ENCODE data around the gene SSC4D. TPM values are rescaled to one million over a fixed set of nuclear protein-coding genes. Genes with fewer than 3 reads are reported as not detected.

SSC4D gene
- total and polyA plus RNA-seq, 2 of the 8 experiments (the other 6 are each of a cell fraction or from before 2014, with no cell fraction given) = 11.8 to 27.5 TPM

DNA sequence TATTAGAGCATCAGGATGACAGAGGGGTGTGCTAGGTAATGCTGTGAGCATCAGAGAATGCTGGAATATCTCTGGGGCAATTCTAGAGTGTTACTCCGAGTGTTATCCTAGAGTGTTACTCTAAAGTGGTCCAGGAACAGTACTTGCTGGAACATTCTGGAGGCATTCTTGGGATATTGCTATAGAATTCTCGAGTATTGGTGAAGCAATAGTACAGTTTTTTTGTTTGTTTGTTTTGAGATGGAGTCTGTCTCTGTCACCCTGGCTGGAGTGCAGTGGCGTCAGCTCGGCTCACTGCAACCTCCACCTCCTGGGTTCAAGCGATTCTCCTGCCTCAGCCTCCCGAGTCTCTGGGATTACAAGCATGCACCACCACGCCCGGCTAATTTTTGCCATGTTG is 12.6 kb downstream of the SSC4D start:
- Histone ChIP-seq H3K27ac (ENCODE audit: low read depth, low read length) (no peak overlapping the region), H3K4me1 (replicated peaks in 1 of 4; ENCODE audit: control insufficient read depth in 3 of 4, insufficient read depth in 4 of 4, low read length in 3 of 4) (peaks cover 8 to 13% (median 9%) of the 10 kb centered on the region in 4 experiments; a peak in 6 of 7 replicates), H2BK12ac (ENCODE audit: low read depth, low read length) (no peak overlapping the region), H3K36me3 (ENCODE audit: control insufficient read depth in 2 of 4, insufficient read depth in 4 of 4, low read length in 3 of 4) (no peaks in the 10 kb centered on the region), H4K91ac (replicated peaks; ENCODE audit: insufficient read length, low read length) (no peak overlapping the region), H4K20me1 (replicated peaks in 1 of 2; ENCODE audit: control insufficient read depth in 1 of 2, insufficient read depth in 2 of 2, low read length in 2 of 2) (no peaks in the 10 kb centered on the region), H3K18ac (ENCODE audit: extremely low read depth, low read length) (no peak overlapping the region), H3K27me3 (replicated peaks in 1 of 4; ENCODE audit: control insufficient read depth in 3 of 4, extremely low read depth in 1 of 4, insufficient read depth in 3 of 4, low read length in 3 of 4) (peaks cover 0 to 4% (median 2%) of the 10 kb centered on the region in 4 experiments; a peak in 2 of 7 replicates), H3K79me1 (ENCODE audit: low read depth, low read length) (no peaks in the 10 kb centered on the region), H3K23me2 (ENCODE audit: low read depth, low read length) (peaks cover 6% of the 10 kb centered on the region), H2AFZ (ENCODE audit: low read length) (no peak overlapping the region), H2BK20ac (ENCODE audit: low read length) (no peak overlapping the region), H3K56ac (replicated peaks; ENCODE audit: insufficient read length, low read depth, low read length) (no peak overlapping the region), H3K4me3 (ENCODE audit: extremely low read depth in 1 of 4, insufficient read depth in 2 of 4, low read depth in 3 of 4, low read length in 4 of 4) (no peak overlapping the region), H3K9ac (replicated peaks in 1 of 4; ENCODE audit: extremely low read depth in 1 of 4, low read depth in 3 of 4, low read length in 3 of 4) (no peak overlapping the region), H4K5ac (ENCODE audit: insufficient read length, low read depth, low read length) (no peak overlapping the region), H3K79me2 (ENCODE audit: control insufficient read depth in 1 of 2, insufficient read depth in 2 of 2, low read length in 2 of 2) (no peaks in the 10 kb centered on the region), H3K14ac (ENCODE audit: insufficient read length) (no peak overlapping the region), H2AK5ac (ENCODE audit: low read depth, low read length) (no peak overlapping the region), H2BK15ac (ENCODE audit: low read length) (0 out of 2 replicates have a peak overlapping the region, but pooled peaks have one; percentile 16), H2BK5ac (ENCODE audit: low read depth, low read length) (no peak overlapping the region), H3K9me3 (ENCODE audit: insufficient read depth in 2 of 2, low read depth in 1 of 2, low read length in 1 of 2) (no peaks in the 10 kb centered on the region), H3K4me2 (ENCODE audit: insufficient read depth in 1 of 2, low read depth in 2 of 2, low read length in 2 of 2) (no peak overlapping the region), H3K4ac (replicated peaks; ENCODE audit: insufficient read length, low read depth, low read length) (no peak overlapping the region), H4K8ac (ENCODE audit: extremely low read depth, insufficient read depth, low read length) (no peak overlapping the region), H2BK120ac (replicated peaks; ENCODE audit: low read depth, low read length) (no peak overlapping the region), H3K23ac (ENCODE audit: insufficient read length) (no peak overlapping the region)
- 87% methylated on average over 8 of the region's 8 CpGs; no CpG with 5 or more reads in 1 of the 2 experiments for WGBS, 2 experiments (ENCODE audit: extremely low coverage in 1 of 2, insufficient coverage in 1 of 2, insufficient read length in 1 of 2, insufficient replicate concordance in 2 of 2, low coverage in 1 of 2, low lambda C conversion rate in 2 of 2, missing lambda C conversion rate in 1 of 2)
- DNase-seq (ENCODE audit: low read depth in 1 of 2, low spot score in 2 of 2) (no peak), FAIRE-seq (no peak)
- POLR2A ChIA-PET (ENCODE audit: partially characterized antibody) = interaction anchor here (0.9 to 2.4 kb wide), 4 partner anchors 12 to 46 kb away, joined by 3 to 8 read pairs (median 4); partner anchors contain the start of gene SSC4D
- CTCF ChIA-PET (ENCODE audit: partially characterized antibody) = no interaction called here
- TF ChIP-seq, protein P1, sequence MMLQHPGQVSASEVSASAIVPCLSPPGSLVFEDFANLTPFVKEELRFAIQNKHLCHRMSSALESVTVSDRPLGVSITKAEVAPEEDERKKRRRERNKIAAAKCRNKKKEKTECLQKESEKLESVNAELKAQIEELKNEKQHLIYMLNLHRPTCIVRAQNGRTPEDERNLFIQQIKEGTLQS (IDR thresholded peaks at IDR 0.05; ENCODE audit: insufficient read depth, low read depth, low read length) = no peak
- TF ChIP-seq TBP (IDR thresholded peaks at IDR 0.05; ENCODE audit: low read depth, low read length) (no peak), YY1 (IDR thresholded peaks at IDR 0.05; ENCODE audit: low read depth, low read length) (no peak), KDM1A (IDR thresholded peaks at IDR 0.05; ENCODE audit: borderline replicate concordance, low read length) (no peak), TAF7 (optimal IDR thresholded peaks at IDR 0.05; ENCODE audit: borderline replicate concordance, low read depth, low read length) (no peak), NANOG (IDR thresholded peaks at IDR 0.05; ENCODE audit: insufficient read depth, low read depth, low read length, poor library complexity, severe bottlenecking) (no peak), TEAD4 (IDR thresholded peaks at IDR 0.05; ENCODE audit: low read depth, low read length) (no peak), CHD2 (IDR thresholded peaks at IDR 0.05; ENCODE audit: low read length) (no peak), POU5F1 (IDR thresholded peaks at IDR 0.05; ENCODE audit: low read depth, low read length) (no peak), POLR2A (IDR thresholded peaks at IDR 0.05; ENCODE audit: control extremely low read depth in 1 of 2, low read depth in 2 of 2, low read length in 2 of 2) (no peak), SP2 (IDR thresholded peaks at IDR 0.05; ENCODE audit: low read length) (no peak), RAD21 (IDR thresholded peaks at IDR 0.05 in 1 of 2, conservative IDR thresholded peaks at IDR 0.05 in 1 of 2; ENCODE audit: low read depth in 2 of 2, low read length in 2 of 2) (no peak), KDM4A (IDR thresholded peaks at IDR 0.05; ENCODE audit: low read depth, low read length, severe bottlenecking) (no peak), SIN3A (conservative IDR thresholded peaks at IDR 0.05 in 1 of 2, IDR thresholded peaks at IDR 0.05 in 1 of 2; ENCODE audit: low read depth in 1 of 2, low read length in 2 of 2) (no peak)
